K562 (cell line): ENCODE results near the gene ACTRT2. TPM values are rescaled to one million over a fixed set of nuclear protein-coding genes. Genes with fewer than 3 reads are reported as not detected.

Experiments
- ATAC-seq: fragments of 200-7000 bp; cut with Tn5 transposase; 3 replicates; pipeline ENCODE4 v1.9.1; 2020; ENCODE audit warnings: moderate library complexity
- BruUV-seq: library from RNA; stranded (reverse); fragments of 400-500 nt; replicated peaks from 2 replicates; lab custom pipeline; 2021; lab: Mats Ljungman, UMichigan
- CTCF ChIA-PET: fragments of 300-600 bp; formaldehyde crosslinking; extraction: SDS; loops from one replicate; lab custom pipeline; 2021; ENCODE audit warnings: low intra/inter-chr PET ratio; lab: Yijun Ruan, JAX
- POLR2A ChIA-PET: fragments of 300-600, 350-650 bp; sonication (Branson Sonifier 250); formaldehyde crosslinking; extraction: SDS; loops from one replicate; lab custom pipeline; 2021; ENCODE audit warnings: antibody characterized with exemption, inconsistent platforms; lab: Yijun Ruan, JAX
- DNase-seq, 4 experiments: peaks; one replicate each; pipeline versions ENCODE4 v3.0.0 to v3.0.0-alpha.2; 2011 to 2018; ENCODE audit warnings: low spot score in 3 of 4, mixed read lengths in 3 of 4; ENCODE audit errors: extremely low read depth in 1 of 4
- FAIRE-seq: peaks from 2 replicates; lab custom pipeline; 2011; peaks lifted over from hg19 to GRCh38; lab: Jason Lieb, UNC
- H2AFZ ChIP-seq: 2 replicates; pipeline ENCODE4 v1.6.0; 2011; ENCODE audit warnings: low read depth, low read length, control low read depth, inconsistent platforms
- H3K27ac ChIP-seq: fragments of 200-600 bp; 3 replicates; pipeline ENCODE4 v1.8.0; 2011; ENCODE audit warnings: low read depth, mild to moderate bottlenecking, control low read depth, inconsistent platforms, low read length, moderate library complexity, mixed read lengths; ENCODE audit errors: extremely low read depth
- H3K27me3 ChIP-seq, 2 experiments: fragments of 300-600 bp in 1 of 2; 2 replicates in 1 of 2; 3 replicates in 1 of 2; pipeline versions ENCODE4 v1.6.0 to v1.8.0; 2011; ENCODE audit warnings: inconsistent platforms in 2 of 2, low read length in 2 of 2, mild to moderate bottlenecking in 1 of 2, mixed read lengths in 1 of 2, moderate library complexity in 1 of 2; ENCODE audit not compliant: control insufficient read depth in 2 of 2, insufficient read depth in 2 of 2
- H3K36me3 ChIP-seq: fragments of 300-600 bp; 3 replicates; pipeline ENCODE4 v1.8.0; 2011; ENCODE audit warnings: mild to moderate bottlenecking, low read length, inconsistent platforms; ENCODE audit not compliant: control insufficient read depth, insufficient read depth
- H3K4me1 ChIP-seq, 2 experiments: fragments of 200-600 bp in 1 of 2; replicated peaks in 1 of 2; 2 replicates in 1 of 2; 3 replicates in 1 of 2; pipeline versions ENCODE4 v1.5.1 to v1.8.0; 2011; ENCODE audit warnings: inconsistent platforms in 2 of 2, low read length in 2 of 2, mild to moderate bottlenecking in 1 of 2, mixed read lengths in 1 of 2, moderate library complexity in 1 of 2; ENCODE audit not compliant: control insufficient read depth in 2 of 2, insufficient read depth in 2 of 2
- H3K4me2 ChIP-seq: 2 replicates; pipeline ENCODE4 v1.6.1; 2011; ENCODE audit warnings: low read length, control low read depth, inconsistent platforms, mixed read lengths; ENCODE audit not compliant: insufficient read depth
- H3K4me3 ChIP-seq: fragments of 200-600 bp; sonication (generic), shearing (Covaris generic); 2 replicates; pipeline ENCODE4 v1.5.1; 2016; ENCODE audit warnings: control low read depth, inconsistent platforms
- H3K79me2 ChIP-seq: fragments of 200-600 bp; 3 replicates; pipeline ENCODE4 v1.8.0; 2011; ENCODE audit warnings: low read length, inconsistent platforms; ENCODE audit not compliant: control insufficient read depth, insufficient read depth
- H3K9ac ChIP-seq, 2 experiments: 2 replicates each; pipeline versions ENCODE4 v1.6.0 to v1.6.1; 2011; ENCODE audit warnings: low read depth in 2 of 2, low read length in 2 of 2, control low read depth in 1 of 2, inconsistent platforms in 1 of 2, mild to moderate bottlenecking in 1 of 2, mixed read lengths in 1 of 2; ENCODE audit not compliant: insufficient read depth in 1 of 2
- H3K9me1 ChIP-seq: one replicate; pipeline ENCODE4 v1.6.0; 2011; ENCODE audit warnings: inconsistent platforms, mild to moderate bottlenecking, low read length, moderate library complexity; ENCODE audit not compliant: control insufficient read depth, insufficient read depth
- H3K9me3 ChIP-seq: replicated peaks from 2 replicates; pipeline ENCODE4 v1.5.1; 2011; ENCODE audit warnings: low read depth, low read length, inconsistent platforms; ENCODE audit not compliant: control insufficient read depth, insufficient read depth
- H4K20me1 ChIP-seq: replicated peaks from 2 replicates; pipeline ENCODE4 v1.6.1; 2011; ENCODE audit warnings: low read length, inconsistent platforms, mixed read lengths; ENCODE audit not compliant: control insufficient read depth, insufficient read depth
- MCM5 ChIP-seq: fragments of 450-650 bp; IDR thresholded peaks from 2 replicates; pipeline ENCODE4 v1.6.1; 2016; ENCODE audit warnings: low read depth
- MYNN ChIP-seq, 2 experiments: sonication (generic); formaldehyde crosslinking in 1 of 2; IDR thresholded peaks; 2 replicates each; pipeline versions ENCODE4 v1.5.0 to v1.6.1; 2016 to 2020; ENCODE audit warnings: antibody characterized with exemption in 1 of 2, missing genetic modification reagents in 1 of 2
- SIRT6 ChIP-seq: IDR thresholded peaks from one replicate; pipeline ENCODE4 v1.6.1; 2012; ENCODE audit warnings: low read depth, mild to moderate bottlenecking, control low read depth, inconsistent platforms, low read length, moderate library complexity
- SMARCA4 ChIP-seq: fragments of 450-650 bp; IDR thresholded peaks from 2 replicates; pipeline ENCODE4 v1.6.1; 2016
- ZBED1 ChIP-seq: IDR thresholded peaks from 2 replicates; pipeline ENCODE4 v1.6.1; 2014
- ZC3H4 ChIP-seq: sonication (generic); formaldehyde crosslinking; IDR thresholded peaks from 2 replicates; pipeline ENCODE4 v1.9.0; 2021; ENCODE audit warnings: missing genetic modification reagents, borderline replicate concordance
- ZNF740 ChIP-seq, 3 experiments: fragments of 200-800 bp in 1 of 3; sonication (Bioruptor generic) in 1 of 3; sonication (generic) in 1 of 3; formaldehyde crosslinking in 1 of 3; IDR thresholded peaks; 2 replicates each; pipeline versions ENCODE4 v1.6.1 to v1.8.0; 2016 to 2022; ENCODE audit warnings: mild to moderate bottlenecking in 2 of 3, missing compliant biosample characterization in 2 of 3, missing genetic modification characterization in 2 of 3, missing genetic modification reagents in 1 of 3
- WGBS: fragments of 100-300 bp; shearing (Covaris generic); methylation state at CpG from one replicate; pipeline ENCODE4 v1.1.6; 2016; ENCODE audit warnings: low coverage, mixed read lengths; ENCODE audit not compliant: insufficient coverage; ENCODE audit errors: missing lambda C conversion rate; 5-methylcytosine and 5-hydroxymethylcytosine counted together
- in situ Hi-C: fragments of 300-500 bp; cut with MboI; formaldehyde crosslinking; loops from 4 replicates; pipeline ENCODE4 v1.15.0; 2018; ENCODE audit warnings: inconsistent platforms, mixed read lengths
- intact Hi-C: fragments of 100-400 bp; cut with micrococcal nuclease; formaldehyde crosslinking; loops from 2 replicates; pipeline ENCODE4 v1.14.2; 2022
- polyA plus RNA-seq, 8 experiments: library from polyadenylated mRNA; depleted of rRNA in 4 of 8; stranded (reverse) in 5 of 8; unstranded in 3 of 8; fragments of >200 nt; fragmentation: Nextera tagmentation in 2 of 8; fragmentation: Illumina TruSeq in 1 of 8; extraction: Ambion mirVana in 2 of 8; extraction: Trizol in 1 of 8; gene quantifications; 2 replicates each; pipeline versions ENCODE4 v1.2.1 to v1.2.3, GENCODE V29; 2011 to 2014; ENCODE audit warnings: inconsistent platforms in 1 of 8, missing spikeins in 1 of 8
- total RNA-seq, 7 experiments: library from RNA; depleted of rRNA in 6 of 7; stranded (reverse); fragments of >200 nt in 6 of 7; fragmentation: Illumina TruSeq in 2 of 7; extraction: Trizol in 2 of 7; gene quantifications; 2 replicates each; pipeline versions ENCODE4 v1.2.1 to v1.2.3, GENCODE V29; 2011 to 2021; ENCODE audit warnings: low replicate concordance in 1 of 7
- TF ChIP-seq, protein P1 (sequence below): fragments of 450-650 bp; IDR thresholded peaks from 2 replicates; pipeline ENCODE4 v1.6.1; 2018; ENCODE audit warnings: mild to moderate bottlenecking, low read depth; ENCODE audit not compliant: partially characterized antibody
- TF ChIP-seq, protein P2 (sequence below): fragments of 200-400 bp; formaldehyde crosslinking; IDR thresholded peaks from 2 replicates; pipeline ENCODE4 v1.6.1; 2017; ENCODE audit warnings: mild to moderate bottlenecking, low read depth, low read length, moderate library complexity

ACTRT2 gene
- total and polyA plus RNA-seq, 9 of the 15 experiments (the other 6 are each of a cell fraction or from before 2014, with no cell fraction given) = not detected

- FAIRE-seq (no peak), DNase-seq (no peak), ATAC-seq (no peak)
- ChIA-PET CTCF (no interaction called here), POLR2A (interaction anchor here (0.6 kb wide), 1 partner anchor 201 kb away, joined by 3 read pairs; no protein-coding TSS in a partner anchor)
- H3K4me3 ChIP-seq = no peak overlapping the region
- peaks cover 0 to 14% of the 10 kb centered on the region in 2 experiments; a peak in 3 of 5 replicates for H3K27me3 ChIP-seq
- no peak overlapping the region for H3K27ac ChIP-seq
- no peaks in the 10 kb centered on the region for H3K9me3 ChIP-seq
- H3K9ac ChIP-seq = no peak overlapping the region
- intact Hi-C loops = no loop called here
- H3K79me2 ChIP-seq = no peaks in the 10 kb centered on the region
- in situ Hi-C loops = loop anchor here (5.0 kb wide), 1 partner anchor 422 kb away; no protein-coding TSS in a partner anchor
- H3K4me2 ChIP-seq = no peak overlapping the region
- no peak overlapping the region for H2AFZ ChIP-seq
- H4K20me1 ChIP-seq = no peaks in the 10 kb centered on the region
- 16% methylated on average over 15 of the region's 15 CpGs for WGBS
- no TSS peak for BruUV-seq
- H3K36me3 ChIP-seq = no peaks in the 10 kb centered on the region
- H3K9me1 ChIP-seq = no peaks in the 10 kb centered on the region
- no peaks in the 10 kb centered on the region; a peak in 1 of 5 replicates for H3K4me1 ChIP-seq
- TF ChIP-seq, protein P1, sequence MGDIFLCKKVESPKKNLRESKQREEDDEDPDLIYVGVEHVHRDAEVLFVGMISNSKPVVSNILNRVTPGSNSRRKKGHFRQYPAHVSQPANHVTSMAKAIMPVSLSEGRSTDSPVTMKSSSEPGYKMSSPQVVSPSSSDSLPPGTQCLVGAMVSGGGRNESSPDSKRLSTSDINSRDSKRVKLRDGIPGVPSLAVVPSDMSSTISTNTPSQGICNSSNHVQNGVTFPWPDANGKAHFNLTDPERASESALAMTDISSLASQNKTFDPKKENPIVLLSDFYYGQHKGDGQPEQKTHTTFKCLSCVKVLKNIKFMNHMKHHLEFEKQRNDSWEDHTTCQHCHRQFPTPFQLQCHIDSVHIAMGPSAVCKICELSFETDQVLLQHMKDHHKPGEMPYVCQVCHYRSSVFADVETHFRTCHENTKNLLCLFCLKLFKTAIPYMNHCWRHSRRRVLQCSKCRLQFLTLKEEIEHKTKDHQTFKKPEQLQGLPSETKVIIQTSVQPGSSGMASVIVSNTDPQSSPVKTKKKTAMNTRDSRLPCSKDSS = no peak
- TF ChIP-seq MCM5 (no peak), ZC3H4 (CRISPR knock-in tag) (no peak), SMARCA4 (no peak), MYNN (IDR thresholded peaks at IDR 0.05) (no peak), MYNN (CRISPR knock-in tag; IDR thresholded peaks at IDR 0.05) (no peak), SIRT6 (no peak), ZNF740 (CRISPR knock-in tag; IDR thresholded peaks at IDR 0.05) (no peak), ZNF740 (tag; IDR thresholded peaks at IDR 0.05) (no peak), ZBED1 (no peak)
- TF ChIP-seq, protein P2, sequence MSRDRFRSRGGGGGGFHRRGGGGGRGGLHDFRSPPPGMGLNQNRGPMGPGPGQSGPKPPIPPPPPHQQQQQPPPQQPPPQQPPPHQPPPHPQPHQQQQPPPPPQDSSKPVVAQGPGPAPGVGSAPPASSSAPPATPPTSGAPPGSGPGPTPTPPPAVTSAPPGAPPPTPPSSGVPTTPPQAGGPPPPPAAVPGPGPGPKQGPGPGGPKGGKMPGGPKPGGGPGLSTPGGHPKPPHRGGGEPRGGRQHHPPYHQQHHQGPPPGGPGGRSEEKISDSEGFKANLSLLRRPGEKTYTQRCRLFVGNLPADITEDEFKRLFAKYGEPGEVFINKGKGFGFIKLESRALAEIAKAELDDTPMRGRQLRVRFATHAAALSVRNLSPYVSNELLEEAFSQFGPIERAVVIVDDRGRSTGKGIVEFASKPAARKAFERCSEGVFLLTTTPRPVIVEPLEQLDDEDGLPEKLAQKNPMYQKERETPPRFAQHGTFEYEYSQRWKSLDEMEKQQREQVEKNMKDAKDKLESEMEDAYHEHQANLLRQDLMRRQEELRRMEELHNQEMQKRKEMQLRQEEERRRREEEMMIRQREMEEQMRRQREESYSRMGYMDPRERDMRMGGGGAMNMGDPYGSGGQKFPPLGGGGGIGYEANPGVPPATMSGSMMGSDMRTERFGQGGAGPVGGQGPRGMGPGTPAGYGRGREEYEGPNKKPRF = no peak
Measured at GRCh38 chr1:3000214-3000613, 21.1 kb upstream of the ACTRT2 start.
